Gastroesophageal sphincter (tissue), 4 donors: ENCODE measurements around the gene LMNB1. TPM values are rescaled to one million over a fixed set of nuclear protein-coding genes. Genes with fewer than 3 reads are reported as not detected.

Experiments
- ATAC-seq: fragments of 150-250 bp; one replicate; pipeline ENCODE4 v1.9.1; 2016; ENCODE audit warnings: mild to moderate bottlenecking, moderate library complexity
- H3K27ac ChIP-seq, 4 donors: fragments of 200-600 bp; sonication (generic) in 3 of 4; 1 replicate in 3 of 4; 2 replicates in 1 of 4; pipeline ENCODE4 v1.5.1; 2016 to 2019
- H3K27me3 ChIP-seq: fragments of 200-600 bp; sonication (generic); one replicate; pipeline ENCODE4 v1.5.1; 2019
- H3K36me3 ChIP-seq, 2 donors: fragments of 200-600 bp; sonication (generic); one replicate each; pipeline ENCODE4 v1.5.1; 2019; ENCODE audit warnings: control low read depth in 1 of 2
- H3K4me1 ChIP-seq, 3 donors: fragments of 200-600 bp; sonication (generic); 1 replicate in 2 of 3; 2 replicates in 1 of 3; pipeline ENCODE4 v1.5.1; 2016 to 2019; ENCODE audit warnings: control low read depth in 2 of 3
- H3K4me3 ChIP-seq, 2 donors: fragments of 200-600 bp; sonication (generic); one replicate each; pipeline ENCODE4 v1.5.1; 2019; ENCODE audit warnings: mild to moderate bottlenecking in 1 of 2, moderate library complexity in 1 of 2
- H3K9me3 ChIP-seq, 3 donors: fragments of 200-600 bp; sonication (generic); one replicate each; pipeline ENCODE4 v1.5.1; 2017 to 2019; ENCODE audit warnings: control low read depth in 2 of 3
- EP300 ChIP-seq: sonication (generic); formaldehyde crosslinking; IDR thresholded peaks from one replicate; pipeline ENCODE4 v1.6.1; 2017; ENCODE audit warnings: antibody characterized with exemption, mild to moderate bottlenecking
- POLR2A ChIP-seq, 2 donors: fragments of 450-650 bp; IDR thresholded peaks; one replicate each; pipeline ENCODE4 v1.6.1; 2017; ENCODE audit warnings: antibody characterized with exemption in 2 of 2, mild to moderate bottlenecking in 2 of 2, moderate library complexity in 1 of 2
- POLR2AphosphoS5 ChIP-seq: sonication (generic); formaldehyde crosslinking; IDR thresholded peaks from one replicate; pipeline ENCODE4 v1.6.1; 2017; ENCODE audit warnings: antibody characterized with exemption
- WGBS, 2 donors: methylation state at CpG; one replicate each; pipeline ENCODE4 v1.1.5; 2018; ENCODE audit warnings: low coverage in 1 of 2; 5-methylcytosine and 5-hydroxymethylcytosine counted together
- total RNA-seq, 4 donors: library from RNA; depleted of rRNA; stranded (reverse); fragments of >200 nt; gene quantifications; one replicate each; pipeline ENCODE4 v1.1.0, GENCODE V29; 2016
- TF ChIP-seq, protein P1 (sequence below), 4 experiments: fragments of 200-600 bp in 2 of 4; fragments of 450-650 bp in 2 of 4; sonication (generic) in 1 of 4; IDR thresholded peaks; one replicate each; pipeline ENCODE4 v1.5.1; 2017 to 2019; ENCODE audit warnings: antibody characterized with exemption in 4 of 4, mild to moderate bottlenecking in 2 of 4, moderate library complexity in 2 of 4

The LMNB1 gene
- total RNA-seq, 4 donors from 2014 or later, result 3.2 to 14.3 (median 6.6) TPM

- ATAC-seq, result no peak
- WGBS, 2 donors, result 97 to 100% methylated on average over 2 to 4 of the region's 4 CpGs
Observed at GRCh38 chr5:126863402-126863801, 86.5 kb downstream of the LMNB1 start.

DNA sequence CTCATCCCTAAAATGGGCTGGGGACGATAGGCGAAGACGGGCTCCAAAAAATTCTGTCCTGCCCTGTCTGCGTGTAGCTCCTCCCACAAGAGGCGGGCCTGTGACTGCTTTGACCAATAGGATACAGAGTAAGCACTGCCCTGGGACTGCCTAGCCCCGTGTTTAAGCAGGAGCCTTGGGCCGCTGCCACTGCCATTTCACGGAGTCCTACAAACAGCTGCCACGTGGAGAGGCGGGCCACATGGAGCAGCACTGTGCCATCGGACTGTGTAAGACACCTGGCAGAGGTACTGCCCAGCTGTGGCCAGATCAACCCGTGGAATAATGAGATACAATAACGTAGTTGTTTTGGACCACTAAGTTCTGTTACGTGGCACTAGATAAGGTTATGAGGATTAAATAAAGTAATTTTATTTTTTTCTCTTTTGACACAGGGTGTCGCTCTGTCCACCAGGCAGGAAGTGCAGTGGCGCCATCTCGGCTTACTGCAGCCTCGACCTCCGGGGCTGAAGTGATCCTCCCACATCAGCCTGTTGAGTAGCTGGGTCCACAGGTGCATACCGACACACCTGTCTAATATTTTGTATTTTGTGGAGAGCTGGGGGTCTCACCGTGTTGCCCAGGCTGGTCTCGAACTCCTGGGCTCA lies 87.2 kb downstream of the LMNB1 start:
- no peaks in the 10 kb centered on the region for H3K36me3 ChIP-seq
- H3K27me3 ChIP-seq, result peaks cover 32% of the 10 kb centered on the region
- H3K4me1 ChIP-seq, result peaks cover 0 to 6% (median 2%) of the 10 kb centered on the region in 3 donors
- no peak overlapping the region for H3K27ac ChIP-seq
- no peak for TF ChIP-seq EP300
- TF ChIP-seq, protein P1, sequence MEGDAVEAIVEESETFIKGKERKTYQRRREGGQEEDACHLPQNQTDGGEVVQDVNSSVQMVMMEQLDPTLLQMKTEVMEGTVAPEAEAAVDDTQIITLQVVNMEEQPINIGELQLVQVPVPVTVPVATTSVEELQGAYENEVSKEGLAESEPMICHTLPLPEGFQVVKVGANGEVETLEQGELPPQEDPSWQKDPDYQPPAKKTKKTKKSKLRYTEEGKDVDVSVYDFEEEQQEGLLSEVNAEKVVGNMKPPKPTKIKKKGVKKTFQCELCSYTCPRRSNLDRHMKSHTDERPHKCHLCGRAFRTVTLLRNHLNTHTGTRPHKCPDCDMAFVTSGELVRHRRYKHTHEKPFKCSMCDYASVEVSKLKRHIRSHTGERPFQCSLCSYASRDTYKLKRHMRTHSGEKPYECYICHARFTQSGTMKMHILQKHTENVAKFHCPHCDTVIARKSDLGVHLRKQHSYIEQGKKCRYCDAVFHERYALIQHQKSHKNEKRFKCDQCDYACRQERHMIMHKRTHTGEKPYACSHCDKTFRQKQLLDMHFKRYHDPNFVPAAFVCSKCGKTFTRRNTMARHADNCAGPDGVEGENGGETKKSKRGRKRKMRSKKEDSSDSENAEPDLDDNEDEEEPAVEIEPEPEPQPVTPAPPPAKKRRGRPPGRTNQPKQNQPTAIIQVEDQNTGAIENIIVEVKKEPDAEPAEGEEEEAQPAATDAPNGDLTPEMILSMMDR (IDR thresholded peaks at IDR 0.05), result no peak
- no peak for TF ChIP-seq POLR2AphosphoS5
- TF ChIP-seq POLR2A (IDR thresholded peaks at IDR 0.05), result no peak
- no peaks in the 10 kb centered on the region for H3K9me3 ChIP-seq
- ATAC-seq, result no peak
- 80 to 96% methylated on average over 1 to 15 of the region's 22 CpGs for WGBS, 2 donors
- H3K4me3 ChIP-seq, result no peak overlapping the region

More at GRCh38 chr5:126863402-126863801, 86.5 kb downstream of the LMNB1 start:
- no peak for TF ChIP-seq EP300
- no peak for TF ChIP-seq POLR2A (IDR thresholded peaks at IDR 0.05)
- TF ChIP-seq, protein P1 (IDR thresholded peaks at IDR 0.05), result no peak
- no peak for TF ChIP-seq POLR2AphosphoS5
- Histone ChIP-seq H3K4me1 (no peaks in the 10 kb centered on the region), H3K27ac (no peak overlapping the region), H3K27me3 (peaks cover 36% of the 10 kb centered on the region), H3K4me3 (no peak overlapping the region), H3K9me3 (no peaks in the 10 kb centered on the region), H3K36me3 (no peaks in the 10 kb centered on the region)

DNA sequence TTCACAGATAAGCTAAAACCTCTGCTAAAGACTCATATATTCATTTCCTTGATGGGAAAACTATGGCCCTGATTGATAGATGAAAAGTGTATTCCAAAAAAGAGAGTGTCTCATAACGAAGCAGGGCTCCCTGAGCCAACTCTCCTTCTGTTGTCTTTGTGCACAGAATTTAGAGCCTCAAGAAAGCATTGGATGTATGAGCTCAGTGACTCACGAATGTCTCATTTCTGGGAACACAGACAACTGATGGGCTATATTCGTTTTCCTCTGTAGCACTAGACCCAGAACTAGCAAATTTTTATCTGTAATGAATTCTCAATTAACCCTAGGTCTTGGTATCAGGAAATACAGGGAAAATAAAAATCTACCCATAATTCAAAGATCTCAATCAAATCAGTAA lies 88.4 kb downstream of the LMNB1 start:
- 23 to 74% methylated on average over 3 of the region's 3 CpGs for WGBS, 2 donors
- H3K4me3 ChIP-seq, result no peak overlapping the region
- H3K27ac ChIP-seq, result no peak overlapping the region
- H3K9me3 ChIP-seq, result no peaks in the 10 kb centered on the region
- H3K36me3 ChIP-seq, result no peaks in the 10 kb centered on the region
- TF ChIP-seq, protein P1 (IDR thresholded peaks at IDR 0.05), result no peak
- TF ChIP-seq POLR2AphosphoS5, result no peak
- no peak for TF ChIP-seq EP300
- no peak for TF ChIP-seq POLR2A (IDR thresholded peaks at IDR 0.05)
- no peak for ATAC-seq
- H3K27me3 ChIP-seq, result peaks cover 39% of the 10 kb centered on the region
- H3K4me1 ChIP-seq, result peaks cover 0 to 8% (median 4%) of the 10 kb centered on the region in 3 donors

DNA sequence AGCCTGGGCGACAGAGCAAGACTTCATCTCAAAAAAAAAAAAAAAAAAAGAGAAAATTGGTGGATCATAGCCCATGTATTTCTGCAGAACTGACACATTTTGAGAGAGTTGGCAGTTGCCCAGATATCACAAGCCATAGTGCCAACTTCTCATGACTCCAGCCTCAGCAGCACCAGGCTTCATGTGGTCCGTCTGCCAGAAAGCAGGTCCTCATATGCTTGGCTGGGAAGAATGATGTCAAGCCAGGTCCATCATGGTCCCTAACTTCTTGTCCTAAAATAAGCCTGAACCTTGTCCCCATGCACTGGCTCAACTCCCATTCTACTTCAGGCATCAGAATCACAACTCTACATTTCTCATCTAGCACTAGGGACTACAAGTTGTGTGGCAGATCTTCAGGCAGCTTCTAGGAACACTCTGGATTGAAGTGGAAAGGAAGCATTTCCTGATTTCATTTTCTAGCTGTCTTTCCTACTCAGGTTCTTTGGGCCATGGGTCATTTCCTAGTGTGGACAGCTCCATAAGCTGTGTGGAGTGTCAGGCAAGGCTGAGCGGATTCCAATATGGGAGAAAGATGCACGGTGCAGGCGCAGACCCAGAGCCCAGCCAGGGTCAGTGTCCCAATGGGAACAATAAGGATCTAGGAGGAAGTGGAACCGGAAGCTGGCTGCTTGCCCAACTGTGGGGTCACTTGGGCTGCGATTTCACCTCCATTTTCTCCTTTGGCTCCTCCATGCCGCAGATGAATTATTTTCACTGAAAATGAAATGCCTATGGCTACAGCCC lies 90.1 kb downstream of the LMNB1 start:
- ATAC-seq, result no peak
- Histone ChIP-seq H3K36me3 (no peaks in the 10 kb centered on the region), H3K4me3 (no peak overlapping the region), H3K27me3 (peaks cover 54% of the 10 kb centered on the region), H3K4me1 (peaks cover 0 to 8% (median 4%) of the 10 kb centered on the region in 3 donors), H3K27ac (no peak overlapping the region), H3K9me3 (no peaks in the 10 kb centered on the region)
- no peak for TF ChIP-seq POLR2A (IDR thresholded peaks at IDR 0.05)
- TF ChIP-seq, protein P1 (IDR thresholded peaks at IDR 0.05), result no peak
- TF ChIP-seq EP300, result no peak
- no peak for TF ChIP-seq POLR2AphosphoS5
- 84 to 92% methylated on average over 2 to 7 of the region's 8 CpGs for WGBS, 2 donors
